ENCODE results near the gene BACE2. TPM values are rescaled to one million over a fixed set of nuclear protein-coding genes. Genes with fewer than 3 reads are reported as not detected.
"Not testable (repeated sequence)": the region's sequence is repeated elsewhere in the genome, so short reads cannot be mapped to it uniquely, and the experiment has no call there.

The BACE2 gene
- total and polyA plus RNA-seq, 11 donors, result 3.8 to 30.3 (median 15.6) TPM

DNA sequence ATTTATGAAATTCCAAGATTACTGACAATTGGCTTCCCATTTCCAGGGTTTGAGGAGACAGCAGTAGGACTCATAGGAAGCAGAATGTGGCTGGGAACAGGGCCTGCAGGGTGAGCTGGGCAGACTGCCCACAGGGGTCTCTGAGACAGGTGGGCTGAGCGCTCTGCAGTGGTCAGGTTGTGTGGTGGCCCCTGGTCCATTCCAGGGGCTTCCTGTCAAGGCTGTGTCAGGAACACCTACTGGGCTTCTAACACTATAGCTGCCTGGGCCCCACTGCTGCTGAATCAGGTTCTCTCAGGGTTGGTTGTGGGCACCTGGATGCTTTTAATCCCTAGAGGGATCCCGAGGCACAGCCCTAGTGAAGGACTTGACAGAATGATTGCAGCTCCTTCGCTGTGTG, 72.1 kb downstream of the BACE2 start:
- no peak overlapping the region for H3K4me3 ChIP-seq
- DNase-seq, result no peak
- TF ChIP-seq POLR2A (IDR thresholded peaks at IDR 0.05) (no peak), CTCF (IDR thresholded peaks at IDR 0.05) (no peak)
- WGBS, 4 donors, result 89 to 94% (median 94%) methylated on average over 3 of the region's 3 CpGs
- H3K4me1 ChIP-seq, result no peaks in the 10 kb centered on the region
- H3K36me3 ChIP-seq, result peaks cover 0 to 70% (median 24%) of the 10 kb centered on the region in 9 donors
- no peak overlapping the region for H3K27ac ChIP-seq
- ATAC-seq, result no peak
- intact Hi-C loops (cut with DNase I), result loop anchor here in 1 of 10 donors (10.0 kb wide), 1 partner anchor 65 kb away; no protein-coding TSS in a partner anchor
- no peaks in the 10 kb centered on the region for H3K27me3 ChIP-seq
- H3K9me3 ChIP-seq, result no peaks in the 10 kb centered on the region

DNA sequence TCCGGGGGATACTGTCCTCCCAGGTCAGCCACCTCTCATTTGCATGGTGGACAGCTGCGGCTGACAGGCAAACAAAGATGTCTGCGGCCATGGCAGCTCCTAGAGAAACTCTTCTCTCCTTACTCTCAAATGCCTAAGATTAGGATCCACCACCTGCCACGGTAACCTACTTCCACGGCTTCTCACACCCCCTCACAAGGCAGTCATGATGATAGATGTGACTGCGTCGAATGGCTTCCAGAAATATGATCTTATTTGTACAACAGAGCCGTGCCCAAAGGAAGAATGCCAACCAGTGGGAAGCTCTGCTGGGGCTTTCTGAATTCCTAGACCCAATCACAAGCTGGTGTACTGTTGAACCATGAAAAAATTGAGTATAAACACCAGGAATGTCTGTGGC, 73.4 kb downstream of the BACE2 start:
- intact Hi-C loops (cut with DNase I), result loop anchor here in 1 of 10 donors (10.0 kb wide), 1 partner anchor 67 kb away; no protein-coding TSS in a partner anchor
- no peak for TF ChIP-seq POLR2A (IDR thresholded peaks at IDR 0.05)
- 91 to 96% (median 94%) methylated on average over 8 of the region's 8 CpGs for WGBS, 4 donors
- H3K36me3 ChIP-seq, result peaks cover 0 to 83% (median 27%) of the 10 kb centered on the region in 9 donors
- no peaks in the 10 kb centered on the region for H3K9me3 ChIP-seq
- no peak for DNase-seq
- no peak overlapping the region for H3K27ac ChIP-seq
- no peak overlapping the region for H3K4me3 ChIP-seq
- no peaks in the 10 kb centered on the region for H3K27me3 ChIP-seq
- no peak for ATAC-seq
- no peaks in the 10 kb centered on the region for H3K4me1 ChIP-seq

DNA sequence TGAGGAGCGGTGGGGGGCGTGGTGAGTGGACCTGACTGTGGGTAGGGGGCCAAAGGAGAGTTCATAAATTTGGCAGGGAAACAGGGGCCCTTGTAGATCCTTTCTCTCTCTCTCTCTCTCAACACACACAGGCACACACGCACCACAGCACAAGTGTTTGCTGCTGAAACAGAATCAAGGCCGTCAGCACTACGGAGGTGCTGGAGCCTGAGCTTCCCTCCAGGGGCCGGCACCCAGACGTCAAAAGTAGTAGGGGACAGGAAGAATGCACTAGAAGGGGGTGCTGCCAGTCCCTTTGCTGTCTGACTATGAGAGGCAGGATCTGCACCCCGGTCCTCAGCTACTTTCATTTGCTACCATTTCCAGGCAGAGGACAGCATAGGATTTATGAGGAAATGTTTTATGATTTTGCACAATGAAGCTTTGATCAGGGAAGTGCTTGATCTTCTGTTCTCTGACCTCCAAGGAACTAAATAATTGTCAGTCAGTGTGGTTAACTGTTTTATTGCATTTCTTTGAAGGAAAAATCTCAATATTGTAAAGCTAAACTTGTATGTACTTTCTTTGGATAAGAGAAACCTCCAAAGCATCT, 74.4 kb downstream of the BACE2 start:
- WGBS, 4 donors, result 76 to 89% (median 83%) methylated on average over 8 of the region's 8 CpGs

GRCh38 chr21:41243107-41243506, 75.1 kb downstream of the BACE2 start:
- peaks cover 0 to 78% (median 23%) of the 10 kb centered on the region in 9 donors for H3K36me3 ChIP-seq

More for the DNA sequence above, 74.4 kb downstream of the BACE2 start:
- no peak for DNase-seq
- intact Hi-C loops (cut with DNase I), result loop anchor here in 1 of 10 donors (10.0 kb wide), 1 partner anchor 68 kb away; no protein-coding TSS in a partner anchor
- no peak for ATAC-seq
- H3K27me3 ChIP-seq, result no peaks in the 10 kb centered on the region
- no peaks in the 10 kb centered on the region for H3K9me3 ChIP-seq
- TF ChIP-seq CTCF (IDR thresholded peaks at IDR 0.05) (no peak), POLR2A (IDR thresholded peaks at IDR 0.05) (no peak)
- H3K4me1 ChIP-seq, result peaks cover 0 to 4% (median 0%) of the 10 kb centered on the region in 12 donors
- no peak overlapping the region for H3K4me3 ChIP-seq
- peaks cover 0 to 85% (median 30%) of the 10 kb centered on the region in 9 donors for H3K36me3 ChIP-seq
- no peak overlapping the region for H3K27ac ChIP-seq

DNA sequence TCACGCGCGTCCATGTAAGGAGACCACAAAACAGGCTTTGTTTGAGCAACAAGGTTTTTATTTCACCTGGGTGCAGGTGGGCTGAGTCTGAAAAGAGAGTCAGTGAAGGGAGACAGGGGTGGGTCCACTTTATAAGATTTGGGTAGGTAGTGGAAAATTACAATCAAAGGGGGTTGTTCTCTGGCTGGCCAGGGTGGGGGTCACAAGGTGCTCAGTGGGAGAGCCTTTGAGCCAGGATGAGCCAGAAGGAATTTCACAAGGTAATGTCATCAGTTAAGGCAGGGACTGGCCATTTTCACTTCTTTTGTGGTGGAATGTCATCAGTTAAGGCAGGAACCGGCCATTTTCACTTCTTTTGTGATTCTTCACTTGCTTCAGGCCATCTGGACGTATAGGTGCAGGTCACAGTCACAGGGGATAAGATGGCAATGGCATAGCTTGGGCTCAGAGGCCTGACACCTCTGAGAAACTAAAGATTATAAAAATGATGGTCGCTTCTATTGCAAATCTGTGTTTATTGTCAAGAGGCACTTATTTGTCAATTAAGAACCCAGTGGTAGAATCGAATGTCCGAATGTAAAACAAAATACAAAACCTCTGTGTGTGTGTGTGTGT, 76.4 kb downstream of the BACE2 start:
- Histone ChIP-seq H3K4me1 (peaks cover 0 to 12% (median 0%) of the 10 kb centered on the region in 12 donors), H3K36me3 (peaks cover 0 to 75% (median 23%) of the 10 kb centered on the region in 9 donors)
- H3K4me3 ChIP-seq, H3K27me3 ChIP-seq, H3K27ac ChIP-seq, ATAC-seq, H3K9me3 ChIP-seq, DNase-seq: not testable (repeated sequence)
- WGBS, 4 donors, result 88 to 95% (median 90%) methylated on average over 8 of the region's 8 CpGs
- intact Hi-C loops (cut with DNase I), result loop anchor here in 1 of 10 donors (10.0 kb wide), 1 partner anchor 70 kb away; no protein-coding TSS in a partner anchor

More at GRCh38 chr21:41243107-41243506, 75.1 kb downstream of the BACE2 start:
- Histone ChIP-seq H3K27ac (no peak overlapping the region), H3K4me1 (peaks cover 0 to 9% (median 0%) of the 10 kb centered on the region in 12 donors), H3K9me3 (no peaks in the 10 kb centered on the region), H3K27me3 (no peaks in the 10 kb centered on the region), H3K4me3 (no peak overlapping the region)
- TF ChIP-seq POLR2A (IDR thresholded peaks at IDR 0.05), result no peak
- no peak for TF ChIP-seq CTCF (IDR thresholded peaks at IDR 0.05)
- no peak for ATAC-seq
- whole genome bisulfite sequencing, 4 donors, result 98 to 99% (median 98%) methylated on average over 7 of the region's 7 CpGs
- DNase-seq, result no peak
- intact Hi-C loops (cut with DNase I), result loop anchor here in 1 of 10 donors (10.0 kb wide), 1 partner anchor 68 kb away; no protein-coding TSS in a partner anchor
